ENCODE data around the gene CLIP2. TPM values are rescaled to one million over a fixed set of nuclear protein-coding genes. Genes with fewer than 3 reads are reported as not detected.
"Not testable (repeated sequence)": the region's sequence is repeated elsewhere in the genome, so short reads cannot be mapped to it uniquely, and the experiment has no call there.

Gene CLIP2
- total and polyA plus RNA-seq, 2 of the 8 experiments (the other 6 are each of a cell fraction or from before 2014, with no cell fraction given) = 8.3 to 41.5 TPM

GRCh38 chr7:74418538-74418937 is 129.3 kb downstream of the CLIP2 start (continued):
- TF ChIP-seq ASH2L (IDR thresholded peaks at IDR 0.05; ENCODE audit: low read length) (no peak), CBX8 (IDR thresholded peaks at IDR 0.05; ENCODE audit: borderline replicate concordance, low read depth, low read length) (no peak), TEAD4 (IDR thresholded peaks at IDR 0.05; ENCODE audit: low read depth, low read length) (no peak), FOSL1 (IDR thresholded peaks at IDR 0.05; ENCODE audit: insufficient read depth, low read depth, low read length) (no peak)

- H3K4me1 ChIP-seq (replicated peaks in 1 of 4; ENCODE audit: control insufficient read depth in 3 of 4, insufficient read depth in 4 of 4, low read length in 3 of 4) = not testable (repeated sequence)
These were observed 130.0 kb downstream of the CLIP2 start for GRCh38 chr7:74419232-74419631.

More at GRCh38 chr7:74419232-74419631, 130.0 kb downstream of the CLIP2 start:
- H2BK12ac ChIP-seq (ENCODE audit: low read depth, low read length); H4K20me1 ChIP-seq (replicated peaks in 1 of 2; ENCODE audit: control insufficient read depth in 1 of 2, insufficient read depth in 2 of 2, low read length in 2 of 2); H3K9me3 ChIP-seq (ENCODE audit: insufficient read depth in 2 of 2, low read depth in 1 of 2, low read length in 1 of 2); H4K8ac ChIP-seq (ENCODE audit: extremely low read depth, insufficient read depth, low read length); H3K18ac ChIP-seq (ENCODE audit: extremely low read depth, low read length); H2BK20ac ChIP-seq (ENCODE audit: low read length); H3K79me2 ChIP-seq (ENCODE audit: control insufficient read depth in 1 of 2, insufficient read depth in 2 of 2, low read length in 2 of 2); H2AK5ac ChIP-seq (ENCODE audit: low read depth, low read length); H3K56ac ChIP-seq (replicated peaks; ENCODE audit: insufficient read length, low read depth, low read length); H3K36me3 ChIP-seq (ENCODE audit: control insufficient read depth in 2 of 4, insufficient read depth in 4 of 4, low read length in 3 of 4); FAIRE-seq; H3K4me2 ChIP-seq (ENCODE audit: insufficient read depth in 1 of 2, low read depth in 2 of 2, low read length in 2 of 2); H3K9ac ChIP-seq (replicated peaks in 1 of 4; ENCODE audit: extremely low read depth in 1 of 4, low read depth in 3 of 4, low read length in 3 of 4); H2AFZ ChIP-seq (ENCODE audit: low read length); H4K91ac ChIP-seq (replicated peaks; ENCODE audit: insufficient read length, low read length); H2BK120ac ChIP-seq (replicated peaks; ENCODE audit: low read depth, low read length); H3K4me3 ChIP-seq (ENCODE audit: extremely low read depth in 1 of 4, insufficient read depth in 2 of 4, low read depth in 3 of 4, low read length in 4 of 4); H3K4ac ChIP-seq (replicated peaks; ENCODE audit: insufficient read length, low read depth, low read length); POLR2A ChIA-PET (ENCODE audit: partially characterized antibody); H3K14ac ChIP-seq (ENCODE audit: insufficient read length); H3K79me1 ChIP-seq (ENCODE audit: low read depth, low read length); H3K27ac ChIP-seq (ENCODE audit: low read depth, low read length); H3K23me2 ChIP-seq (ENCODE audit: low read depth, low read length); DNase-seq (ENCODE audit: low read depth in 1 of 2, low spot score in 2 of 2); H3K23ac ChIP-seq (ENCODE audit: insufficient read length); H2BK5ac ChIP-seq (ENCODE audit: low read depth, low read length); H3K27me3 ChIP-seq (replicated peaks in 1 of 4; ENCODE audit: control insufficient read depth in 3 of 4, extremely low read depth in 1 of 4, insufficient read depth in 3 of 4, low read length in 3 of 4); H4K5ac ChIP-seq (ENCODE audit: insufficient read length, low read depth, low read length): not testable (repeated sequence)
- WGBS, 2 experiments (ENCODE audit: extremely low coverage in 1 of 2, insufficient coverage in 1 of 2, insufficient read length in 1 of 2, insufficient replicate concordance in 2 of 2, low coverage in 1 of 2, low lambda C conversion rate in 2 of 2, missing lambda C conversion rate in 1 of 2) = 78% methylated on average over 4 of the region's 4 CpGs; no CpG with 5 or more reads in 1 of the 2 experiments
- H2BK15ac ChIP-seq (ENCODE audit: low read length) = peak overlapping the region; percentile 81; the same call in 1 of the 2 replicates
- CTCF ChIA-PET (ENCODE audit: partially characterized antibody) = interaction anchor here (0.7 to 6.8 kb wide), 9 partner anchors 9 to 147 kb away, joined by 3 to 66 read pairs (median 13); no protein-coding TSS in a partner anchor
